Breast epithelium (tissue), 3 donors: ENCODE data around the gene CASK.

Experiments
- POLR2A ChIP-seq: fragments of 450-650 bp; IDR thresholded peaks from one replicate; pipeline ENCODE4 v1.6.1; 2016; ENCODE audit warnings: antibody characterized with exemption, mild to moderate bottlenecking, moderate library complexity
- POLR2AphosphoS5 ChIP-seq, 3 donors: sonication (generic); formaldehyde crosslinking; IDR thresholded peaks; one replicate each; pipeline ENCODE4 v1.6.1; 2017; ENCODE audit warnings: antibody characterized with exemption in 3 of 3
- TF ChIP-seq, protein P1 (sequence below), 3 donors: fragments of 450-650 bp; IDR thresholded peaks; one replicate each; pipeline ENCODE4 v1.5.1; 2016 to 2017; ENCODE audit warnings: antibody characterized with exemption in 3 of 3, mild to moderate bottlenecking in 3 of 3, moderate library complexity in 3 of 3

DNA sequence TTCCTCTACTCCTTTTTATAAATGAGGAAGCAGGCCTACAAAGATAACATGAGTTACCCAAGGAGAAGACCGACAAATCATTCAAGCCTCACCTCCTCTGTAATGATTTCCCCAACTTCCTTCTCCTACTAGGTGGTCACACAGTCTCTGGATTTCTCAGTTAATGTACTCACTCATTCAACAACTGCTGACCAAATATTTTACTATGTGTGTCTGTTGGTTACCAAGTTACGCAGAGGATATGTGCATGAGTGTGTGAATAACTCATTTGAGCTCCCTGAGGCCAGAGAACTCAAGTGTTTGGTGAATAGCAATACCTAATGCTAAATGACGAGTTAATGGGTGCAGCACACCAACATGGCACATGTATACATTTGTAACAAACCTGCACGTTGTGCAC lies 10.4 kb downstream of the CASK start:
- TF ChIP-seq, protein P1, sequence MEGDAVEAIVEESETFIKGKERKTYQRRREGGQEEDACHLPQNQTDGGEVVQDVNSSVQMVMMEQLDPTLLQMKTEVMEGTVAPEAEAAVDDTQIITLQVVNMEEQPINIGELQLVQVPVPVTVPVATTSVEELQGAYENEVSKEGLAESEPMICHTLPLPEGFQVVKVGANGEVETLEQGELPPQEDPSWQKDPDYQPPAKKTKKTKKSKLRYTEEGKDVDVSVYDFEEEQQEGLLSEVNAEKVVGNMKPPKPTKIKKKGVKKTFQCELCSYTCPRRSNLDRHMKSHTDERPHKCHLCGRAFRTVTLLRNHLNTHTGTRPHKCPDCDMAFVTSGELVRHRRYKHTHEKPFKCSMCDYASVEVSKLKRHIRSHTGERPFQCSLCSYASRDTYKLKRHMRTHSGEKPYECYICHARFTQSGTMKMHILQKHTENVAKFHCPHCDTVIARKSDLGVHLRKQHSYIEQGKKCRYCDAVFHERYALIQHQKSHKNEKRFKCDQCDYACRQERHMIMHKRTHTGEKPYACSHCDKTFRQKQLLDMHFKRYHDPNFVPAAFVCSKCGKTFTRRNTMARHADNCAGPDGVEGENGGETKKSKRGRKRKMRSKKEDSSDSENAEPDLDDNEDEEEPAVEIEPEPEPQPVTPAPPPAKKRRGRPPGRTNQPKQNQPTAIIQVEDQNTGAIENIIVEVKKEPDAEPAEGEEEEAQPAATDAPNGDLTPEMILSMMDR (IDR thresholded peaks at IDR 0.05), result no peak
- TF ChIP-seq POLR2A, result no peak
- no peak for TF ChIP-seq POLR2AphosphoS5 (IDR thresholded peaks at IDR 0.05)
